K562 (cell line): ENCODE results near the gene GPR171.

ENCODE experiments used
- KLF13 ChIP-seq: fragments of 450-650 bp; IDR thresholded peaks from 2 replicates; pipeline ENCODE4 v1.6.1; 2016; ENCODE audit warnings: missing genetic modification characterization, low read depth, mild to moderate bottlenecking, missing compliant biosample characterization, moderate library complexity, borderline replicate concordance
- KLF16 ChIP-seq: IDR thresholded peaks from 2 replicates; pipeline ENCODE4 v1.6.1; 2016; ENCODE audit warnings: antibody characterized with exemption
- NBN ChIP-seq: fragments of 450-650 bp; IDR thresholded peaks from 2 replicates; pipeline ENCODE4 v1.6.1; 2016; ENCODE audit warnings: low read depth, mild to moderate bottlenecking
- RAD21 ChIP-seq, 2 experiments: fragments of 250-450 bp in 1 of 2; fragments of 450-650 bp in 1 of 2; sonication (Bioruptor Pico) in 1 of 2; formaldehyde crosslinking in 1 of 2; IDR thresholded peaks in 1 of 2; conservative IDR thresholded peaks in 1 of 2; 2 replicates each; pipeline versions ENCODE4 v1.4.0 to v1.8.0; 2020 to 2022; ENCODE audit warnings: mild to moderate bottlenecking in 2 of 2, moderate library complexity in 1 of 2
- RBM39 ChIP-seq: fragments of 200-400 bp; formaldehyde crosslinking; optimal IDR thresholded peaks from 2 replicates; pipeline ENCODE3; 2018; ENCODE audit warnings: low read depth, low read length
- UBTF ChIP-seq, 2 experiments: IDR thresholded peaks; 2 replicates each; pipeline ENCODE4 v1.6.1; 2012; ENCODE audit warnings: improper control_type of control experiment in 2 of 2, low read depth in 2 of 2, low read length in 2 of 2, borderline replicate concordance in 1 of 2
- ZFP30 ChIP-seq: fragments of 250-450 bp; sonication (Bioruptor Pico); IDR thresholded peaks from 2 replicates; pipeline ENCODE4 v1.8.0; 2022; ENCODE audit warnings: moderate library complexity, mild to moderate bottlenecking, inconsistent platforms, borderline replicate concordance
- ZNF184 ChIP-seq: sonication (generic); formaldehyde crosslinking; IDR thresholded peaks from 2 replicates; pipeline ENCODE4 v1.5.0; 2020; ENCODE audit warnings: missing genetic modification reagents
- TF ChIP-seq, protein P1 (sequence below), 3 experiments: IDR thresholded peaks in 2 of 3; conservative IDR thresholded peaks in 1 of 3; 2 replicates each; pipeline ENCODE4 v1.5.1; 2011 to 2012; ENCODE audit warnings: low read length in 3 of 3, mild to moderate bottlenecking in 3 of 3, control low read depth in 2 of 3, improper control_type of control experiment in 1 of 3, inconsistent platforms in 1 of 3, low read depth in 1 of 3, mixed read lengths in 1 of 3, moderate library complexity in 1 of 3; ENCODE audit not compliant: insufficient read depth in 2 of 3

- TF ChIP-seq, protein P1, sequence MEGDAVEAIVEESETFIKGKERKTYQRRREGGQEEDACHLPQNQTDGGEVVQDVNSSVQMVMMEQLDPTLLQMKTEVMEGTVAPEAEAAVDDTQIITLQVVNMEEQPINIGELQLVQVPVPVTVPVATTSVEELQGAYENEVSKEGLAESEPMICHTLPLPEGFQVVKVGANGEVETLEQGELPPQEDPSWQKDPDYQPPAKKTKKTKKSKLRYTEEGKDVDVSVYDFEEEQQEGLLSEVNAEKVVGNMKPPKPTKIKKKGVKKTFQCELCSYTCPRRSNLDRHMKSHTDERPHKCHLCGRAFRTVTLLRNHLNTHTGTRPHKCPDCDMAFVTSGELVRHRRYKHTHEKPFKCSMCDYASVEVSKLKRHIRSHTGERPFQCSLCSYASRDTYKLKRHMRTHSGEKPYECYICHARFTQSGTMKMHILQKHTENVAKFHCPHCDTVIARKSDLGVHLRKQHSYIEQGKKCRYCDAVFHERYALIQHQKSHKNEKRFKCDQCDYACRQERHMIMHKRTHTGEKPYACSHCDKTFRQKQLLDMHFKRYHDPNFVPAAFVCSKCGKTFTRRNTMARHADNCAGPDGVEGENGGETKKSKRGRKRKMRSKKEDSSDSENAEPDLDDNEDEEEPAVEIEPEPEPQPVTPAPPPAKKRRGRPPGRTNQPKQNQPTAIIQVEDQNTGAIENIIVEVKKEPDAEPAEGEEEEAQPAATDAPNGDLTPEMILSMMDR (IDR thresholded peaks at IDR 0.05 in 2 of 3, conservative IDR thresholded peaks at IDR 0.05 in 1 of 3; ENCODE audit: insufficient read depth in 2 of 3, low read depth in 1 of 3, low read length in 3 of 3), result no peak
- no peak for TF ChIP-seq KLF13 (tag)
- no peak for TF ChIP-seq RAD21 (CRISPR knock-in tag; conservative IDR thresholded peaks at IDR 0.05 in 1 of 2, IDR thresholded peaks at IDR 0.05 in 1 of 2)
- TF ChIP-seq UBTF (IDR thresholded peaks at IDR 0.05; ENCODE audit: borderline replicate concordance in 1 of 2, low read depth in 2 of 2, low read length in 2 of 2), result no peak
- no peak for TF ChIP-seq NBN
- TF ChIP-seq RBM39, result no peak
- TF ChIP-seq KLF16, result no peak
- TF ChIP-seq ZFP30, result no peak
- TF ChIP-seq ZNF184 (CRISPR knock-in tag), result no peak
Observed at GRCh38 chr3:151224268-151224866, 21.4 kb upstream of the GPR171 start.
